Prostate gland (tissue), 2 donors: Measurements from ENCODE around the gene PSEN1.

Source experiments
- CTCF ChIP-seq, 4 experiments: fragments of 200-600 bp in 2 of 4; fragments of 450-650 bp in 2 of 4; sonication (generic) in 2 of 4; IDR thresholded peaks; 1 replicate in 3 of 4; 2 replicates in 1 of 4; pipeline ENCODE4 v1.5.1; 2016 to 2019; ENCODE audit warnings: antibody characterized with exemption in 4 of 4, mild to moderate bottlenecking in 2 of 4, moderate library complexity in 2 of 4
- POLR2A ChIP-seq: fragments of 450-650 bp; IDR thresholded peaks from one replicate; pipeline ENCODE4 v1.6.1; 2016; ENCODE audit warnings: antibody characterized with exemption, mild to moderate bottlenecking

GRCh38 chr14:73124180-73124894, 12.0 kb upstream of the PSEN1 start:
- TF ChIP-seq CTCF (IDR thresholded peaks at IDR 0.05) (no peak), POLR2A (no peak)
